Measurements from ENCODE around the gene CTXN2. TPM values are rescaled to one million over a fixed set of nuclear protein-coding genes. Genes with fewer than 3 reads are reported as not detected.

Gene CTXN2
- total and polyA plus RNA-seq, 2 donors (not counting 1 experiment from before 2014, with no cell fraction given): 0.10 TPM; not detected in 1

GRCh38 chr15:48144889-48145288 is 46.6 kb upstream of the CTXN2 start:
- Histone ChIP-seq H3K36me3 (replicated peaks in 1 of 2; ENCODE audit: control extremely low read depth in 1 of 2, control insufficient read depth in 1 of 2, extremely low read depth in 1 of 2, insufficient read depth in 2 of 2, low read length in 1 of 2) (peaks cover 0 to 5% of the 10 kb centered on the region in 2 experiments), H3K4me3 (ENCODE audit: control extremely low read depth in 1 of 5, extremely low read depth in 1 of 5, insufficient read depth in 1 of 5, low read depth in 2 of 5, low read length in 4 of 5) (no peak overlapping the region), H3K4me2 (replicated peaks; ENCODE audit: low read depth, low read length, poor library complexity, severe bottlenecking) (no peak overlapping the region), H3K27me3 (replicated peaks in 1 of 4; ENCODE audit: control extremely low read depth in 1 of 4, control insufficient read depth in 3 of 4, insufficient read depth in 4 of 4, low read length in 3 of 4) (no peaks in the 10 kb centered on the region), H3K4me1 (ENCODE audit: control insufficient read depth in 2 of 2, insufficient read depth in 2 of 2, low read length in 2 of 2) (no peaks in the 10 kb centered on the region), H3K9ac (ENCODE audit: low read length) (no peak overlapping the region), H2AFZ (ENCODE audit: insufficient read depth, low read depth, low read length, poor library complexity, severe bottlenecking) (no peak overlapping the region), H3K27ac (ENCODE audit: low read length in 2 of 2) (no peak overlapping the region), H4K20me1 (ENCODE audit: control insufficient read depth, insufficient read depth, low read length, poor library complexity, severe bottlenecking) (no peaks in the 10 kb centered on the region), H3K79me2 (ENCODE audit: control insufficient read depth, insufficient read depth, low read length) (no peaks in the 10 kb centered on the region), H3K9me3 (ENCODE audit: control extremely low read depth in 1 of 3, control insufficient read depth in 2 of 3, insufficient read depth in 1 of 3, low read length in 2 of 3) (no peaks in the 10 kb centered on the region)
- ATAC-seq (ENCODE audit: low read depth) (no peak), DNase-seq (no peak)
- POLR2A ChIA-PET: no interaction called here
- 91% methylated on average over 1 of the region's 1 CpG for WGBS (ENCODE audit: insufficient coverage)
- Mint-ChIP-seq H3K27ac (no peak overlapping the region), H3K4me1 (peaks cover 3% of the 10 kb centered on the region), H3K27me3 (no peaks in the 10 kb centered on the region), H3K4me3 (no peak overlapping the region), H3K9me3 (ENCODE audit: insufficient read depth) (no peaks in the 10 kb centered on the region)
- CTCF ChIA-PET: no interaction called here
- intact Hi-C loops (cut with micrococcal nuclease): no loop called here
- no peak for TF ChIP-seq CTCF (IDR thresholded peaks at IDR 0.05)
- TF ChIP-seq EZH2 (IDR thresholded peaks at IDR 0.05; ENCODE audit: borderline replicate concordance, insufficient read depth, low read depth, low read length, poor library complexity, severe bottlenecking): no peak

DNA sequence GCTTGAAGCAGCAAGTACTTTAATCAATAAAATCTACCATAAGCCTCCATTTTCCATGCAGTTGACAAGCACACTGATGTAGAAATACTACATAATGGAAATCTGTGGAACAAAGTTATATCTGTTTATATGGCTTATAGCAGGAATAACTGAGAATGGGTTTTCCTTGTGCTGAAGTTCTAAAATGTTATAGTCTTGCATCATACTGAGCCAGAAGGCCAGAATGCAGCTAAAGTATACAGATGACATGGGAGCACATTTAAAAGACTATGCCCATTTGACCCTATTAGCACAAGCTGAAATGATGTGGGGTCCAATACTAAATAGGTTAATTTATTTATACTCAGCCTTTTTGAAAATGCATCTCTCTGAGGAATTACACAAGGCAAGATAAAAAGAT is 45.5 kb upstream of the CTXN2 start:
- TF ChIP-seq CTCF (IDR thresholded peaks at IDR 0.05) (no peak), EZH2 (IDR thresholded peaks at IDR 0.05; ENCODE audit: borderline replicate concordance, insufficient read depth, low read depth, low read length, poor library complexity, severe bottlenecking) (no peak)
- Mint-ChIP-seq H3K4me3 (no peak overlapping the region), H3K27ac (no peak overlapping the region), H3K27me3 (no peaks in the 10 kb centered on the region), H3K9me3 (ENCODE audit: insufficient read depth) (no peaks in the 10 kb centered on the region), H3K4me1 (peaks cover 3% of the 10 kb centered on the region)
- Histone ChIP-seq H3K27me3 (replicated peaks in 1 of 4; ENCODE audit: control extremely low read depth in 1 of 4, control insufficient read depth in 3 of 4, insufficient read depth in 4 of 4, low read length in 3 of 4) (no peaks in the 10 kb centered on the region), H2AFZ (ENCODE audit: insufficient read depth, low read depth, low read length, poor library complexity, severe bottlenecking) (no peak overlapping the region), H3K27ac (ENCODE audit: low read length in 2 of 2) (no peak overlapping the region), H3K4me3 (ENCODE audit: control extremely low read depth in 1 of 5, extremely low read depth in 1 of 5, insufficient read depth in 1 of 5, low read depth in 2 of 5, low read length in 4 of 5) (no peak overlapping the region), H3K36me3 (replicated peaks in 1 of 2; ENCODE audit: control extremely low read depth in 1 of 2, control insufficient read depth in 1 of 2, extremely low read depth in 1 of 2, insufficient read depth in 2 of 2, low read length in 1 of 2) (peaks cover 0 to 5% of the 10 kb centered on the region in 2 experiments), H4K20me1 (ENCODE audit: control insufficient read depth, insufficient read depth, low read length, poor library complexity, severe bottlenecking) (no peaks in the 10 kb centered on the region), H3K4me2 (replicated peaks; ENCODE audit: low read depth, low read length, poor library complexity, severe bottlenecking) (no peak overlapping the region), H3K9ac (ENCODE audit: low read length) (no peak overlapping the region), H3K4me1 (ENCODE audit: control insufficient read depth in 2 of 2, insufficient read depth in 2 of 2, low read length in 2 of 2) (no peaks in the 10 kb centered on the region), H3K79me2 (ENCODE audit: control insufficient read depth, insufficient read depth, low read length) (no peaks in the 10 kb centered on the region), H3K9me3 (ENCODE audit: control extremely low read depth in 1 of 3, control insufficient read depth in 2 of 3, insufficient read depth in 1 of 3, low read length in 2 of 3) (no peaks in the 10 kb centered on the region)
- no peak for ATAC-seq (ENCODE audit: low read depth)
- intact Hi-C loops (cut with micrococcal nuclease): no loop called here
- POLR2A ChIA-PET: no interaction called here
- DNase-seq: no peak
- CTCF ChIA-PET: no interaction called here
